ENCODE measurements around the gene SMCO3.
A peak's percentile ranks its signal among the peaks of the same experiment; 100 is the strongest.

GRCh38 chr12:14770496-14771461 lies 43.2 kb downstream of the SMCO3 start:
- TF ChIP-seq MYC (IDR thresholded peaks at IDR 0.05; ENCODE audit: insufficient read depth, insufficient read length, insufficient replicate concordance, low read length, severe bottlenecking) (no peak), POLR2AphosphoS5 (IDR thresholded peaks at IDR 0.05; ENCODE audit: low read length) (peak; percentile 98), POLR2A (IDR thresholded peaks at IDR 0.05; ENCODE audit: low read depth, low read length) (peak; percentile 90), CHD2 (IDR thresholded peaks at IDR 0.05; ENCODE audit: borderline replicate concordance, low read depth, low read length) (peak; percentile 87)
